ENCODE measurements around the gene PDE3B.

The PDE3B gene

DNA sequence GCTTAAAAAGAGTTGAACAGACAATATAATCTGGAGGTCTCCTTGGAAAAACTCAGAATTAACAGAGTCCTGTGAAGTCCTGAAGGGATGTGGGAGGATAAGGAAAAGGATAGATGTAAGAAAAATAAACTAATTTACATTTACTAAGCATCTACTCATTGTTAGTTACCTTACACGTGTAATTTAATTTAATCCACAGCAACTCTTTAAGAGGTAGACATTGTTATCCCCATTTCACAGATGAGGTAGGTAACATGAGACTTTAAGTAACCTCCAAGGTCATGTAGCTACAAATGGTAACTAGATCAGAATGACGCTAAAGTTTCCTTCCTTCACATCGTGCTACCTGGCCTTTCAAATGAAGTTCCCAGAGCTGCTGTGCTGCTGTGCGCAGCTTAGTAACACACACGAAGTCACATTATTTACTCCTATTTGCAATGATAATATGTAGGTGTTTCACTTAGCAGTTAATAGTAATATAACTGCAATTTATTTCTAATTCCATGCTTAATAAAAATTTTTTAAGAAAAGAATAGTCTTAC is 5.7 kb upstream of the PDE3B start:
- peaks cover 18 to 26% of the 10 kb centered on the region in 2 donors for H3K4me1 ChIP-seq (ENCODE audit: control insufficient read depth in 2 of 2, insufficient read depth in 2 of 2, low read length in 2 of 2)
- H3K27ac ChIP-seq (ENCODE audit: low read depth in 2 of 2, low read length in 2 of 2): no peak overlapping the region
- no peaks in the 10 kb centered on the region for H3K27me3 ChIP-seq (ENCODE audit: control insufficient read depth in 2 of 2, insufficient read depth in 2 of 2, low read length in 2 of 2)
- H3K36me3 ChIP-seq (ENCODE audit: control insufficient read depth in 2 of 2, insufficient read depth in 2 of 2, low read length in 2 of 2): no peaks in the 10 kb centered on the region
- H3K9ac ChIP-seq (ENCODE audit: low read depth in 1 of 2, low read length in 2 of 2): no peak overlapping the region
- no peaks in the 10 kb centered on the region for H3K9me3 ChIP-seq (ENCODE audit: control insufficient read depth in 2 of 2, low read length in 2 of 2)
- no peak overlapping the region for H3K4me3 ChIP-seq (ENCODE audit: low read length in 2 of 2)

GRCh38 chr11:14638561-14638960 is 5.0 kb upstream of the PDE3B start:
- H3K9me3 ChIP-seq (ENCODE audit: control insufficient read depth in 2 of 2, low read length in 2 of 2): no peaks in the 10 kb centered on the region
- no peak overlapping the region for H3K27ac ChIP-seq (ENCODE audit: low read depth in 2 of 2, low read length in 2 of 2)
- H3K27me3 ChIP-seq (ENCODE audit: control insufficient read depth in 2 of 2, insufficient read depth in 2 of 2, low read length in 2 of 2): no peaks in the 10 kb centered on the region
- no peaks in the 10 kb centered on the region for H3K36me3 ChIP-seq (ENCODE audit: control insufficient read depth in 2 of 2, insufficient read depth in 2 of 2, low read length in 2 of 2)
- peaks cover 18 to 26% of the 10 kb centered on the region in 2 donors for H3K4me1 ChIP-seq (ENCODE audit: control insufficient read depth in 2 of 2, insufficient read depth in 2 of 2, low read length in 2 of 2)
- no peak overlapping the region for H3K9ac ChIP-seq (ENCODE audit: low read depth in 1 of 2, low read length in 2 of 2)
- H3K4me3 ChIP-seq (ENCODE audit: low read length in 2 of 2): no peak overlapping the region

- Histone ChIP-seq H3K4me3 (ENCODE audit: low read length in 2 of 2) (peak overlapping the region in 1 of 2 donors; percentile 43), H3K4me1 (ENCODE audit: control insufficient read depth in 2 of 2, insufficient read depth in 2 of 2, low read length in 2 of 2) (peaks cover 6 to 17% of the 10 kb centered on the region in 2 donors), H3K27ac (ENCODE audit: low read depth in 2 of 2, low read length in 2 of 2) (no peak overlapping the region), H3K9ac (ENCODE audit: low read depth in 1 of 2, low read length in 2 of 2) (no peak overlapping the region), H3K9me3 (ENCODE audit: control insufficient read depth in 2 of 2, low read length in 2 of 2) (no peaks in the 10 kb centered on the region), H3K27me3 (ENCODE audit: control insufficient read depth in 2 of 2, insufficient read depth in 2 of 2, low read length in 2 of 2) (no peaks in the 10 kb centered on the region), H3K36me3 (ENCODE audit: control insufficient read depth in 2 of 2, insufficient read depth in 2 of 2, low read length in 2 of 2) (no peaks in the 10 kb centered on the region)
Observed at GRCh38 chr11:14641801-14642200, 1.8 kb upstream of the PDE3B start.

- H3K36me3 ChIP-seq (ENCODE audit: control insufficient read depth in 2 of 2, insufficient read depth in 2 of 2, low read length in 2 of 2): no peaks in the 10 kb centered on the region
- H3K9me3 ChIP-seq (ENCODE audit: control insufficient read depth in 2 of 2, low read length in 2 of 2): no peaks in the 10 kb centered on the region
- H3K27me3 ChIP-seq (ENCODE audit: control insufficient read depth in 2 of 2, insufficient read depth in 2 of 2, low read length in 2 of 2): no peaks in the 10 kb centered on the region
- H3K9ac ChIP-seq (ENCODE audit: low read depth in 1 of 2, low read length in 2 of 2): peak overlapping the region in 1 of 2 donors; percentile 10
- no peak overlapping the region for H3K27ac ChIP-seq (ENCODE audit: low read depth in 2 of 2, low read length in 2 of 2)
- H3K4me3 ChIP-seq (ENCODE audit: low read length in 2 of 2): peak overlapping the region; percentile 12 to 97
- H3K4me1 ChIP-seq (ENCODE audit: control insufficient read depth in 2 of 2, insufficient read depth in 2 of 2, low read length in 2 of 2): peaks cover 6 to 17% of the 10 kb centered on the region in 2 donors
Observed at GRCh38 chr11:14642453-14642852, 1.2 kb upstream of the PDE3B start.

- H3K27ac ChIP-seq (ENCODE audit: low read depth in 2 of 2, low read length in 2 of 2): peak overlapping the region; percentile 80 to 88
- H3K9ac ChIP-seq (ENCODE audit: low read depth in 1 of 2, low read length in 2 of 2): peak overlapping the region; percentile 71 to 95
- peak overlapping the region; percentile 78 to 97 for H3K4me3 ChIP-seq (ENCODE audit: low read length in 2 of 2)
- no peaks in the 10 kb centered on the region for H3K9me3 ChIP-seq (ENCODE audit: control insufficient read depth in 2 of 2, low read length in 2 of 2)
- peaks cover 6 to 17% of the 10 kb centered on the region in 2 donors for H3K4me1 ChIP-seq (ENCODE audit: control insufficient read depth in 2 of 2, insufficient read depth in 2 of 2, low read length in 2 of 2)
- H3K27me3 ChIP-seq (ENCODE audit: control insufficient read depth in 2 of 2, insufficient read depth in 2 of 2, low read length in 2 of 2): no peaks in the 10 kb centered on the region
- no peaks in the 10 kb centered on the region for H3K36me3 ChIP-seq (ENCODE audit: control insufficient read depth in 2 of 2, insufficient read depth in 2 of 2, low read length in 2 of 2)
Observed at GRCh38 chr11:14642873-14643696, 519 bp upstream of the PDE3B start.

DNA sequence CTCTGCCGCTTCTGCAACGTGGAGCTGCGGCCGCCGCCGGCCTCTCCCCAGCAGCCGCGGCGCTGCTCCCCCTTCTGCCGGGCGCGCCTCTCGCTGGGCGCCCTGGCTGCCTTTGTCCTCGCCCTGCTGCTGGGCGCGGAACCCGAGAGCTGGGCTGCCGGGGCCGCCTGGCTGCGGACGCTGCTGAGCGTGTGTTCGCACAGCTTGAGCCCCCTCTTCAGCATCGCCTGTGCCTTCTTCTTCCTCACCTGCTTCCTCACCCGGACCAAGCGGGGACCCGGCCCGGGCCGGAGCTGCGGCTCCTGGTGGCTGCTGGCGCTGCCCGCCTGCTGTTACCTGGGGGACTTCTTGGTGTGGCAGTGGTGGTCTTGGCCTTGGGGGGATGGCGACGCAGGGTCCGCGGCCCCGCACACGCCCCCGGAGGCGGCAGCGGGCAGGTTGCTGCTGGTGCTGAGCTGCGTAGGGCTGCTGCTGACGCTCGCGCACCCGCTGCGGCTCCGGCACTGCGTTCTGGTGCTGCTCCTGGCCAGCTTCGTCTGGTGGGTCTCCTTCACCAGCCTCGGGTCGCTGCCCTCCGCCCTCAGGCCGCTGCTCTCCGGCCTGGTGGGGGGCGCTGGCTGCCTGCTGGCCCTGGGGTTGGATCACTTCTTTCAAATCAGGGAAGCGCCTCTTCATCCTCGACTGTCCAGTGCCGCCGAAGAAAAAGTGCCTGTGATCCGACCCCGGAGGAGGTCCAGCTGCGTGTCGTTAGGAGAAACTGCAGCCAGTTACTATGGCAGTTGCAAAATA is 816 bp downstream of the PDE3B start:
- peaks cover 6 to 17% of the 10 kb centered on the region in 2 donors for H3K4me1 ChIP-seq (ENCODE audit: control insufficient read depth in 2 of 2, insufficient read depth in 2 of 2, low read length in 2 of 2)
- no peaks in the 10 kb centered on the region for H3K36me3 ChIP-seq (ENCODE audit: control insufficient read depth in 2 of 2, insufficient read depth in 2 of 2, low read length in 2 of 2)
- no peaks in the 10 kb centered on the region for H3K9me3 ChIP-seq (ENCODE audit: control insufficient read depth in 2 of 2, low read length in 2 of 2)
- peak overlapping the region; percentile 80 to 88 for H3K27ac ChIP-seq (ENCODE audit: low read depth in 2 of 2, low read length in 2 of 2)
- H3K9ac ChIP-seq (ENCODE audit: low read depth in 1 of 2, low read length in 2 of 2): peak overlapping the region; percentile 79 to 95
- peak overlapping the region; percentile 78 to 97 for H3K4me3 ChIP-seq (ENCODE audit: low read length in 2 of 2)
- no peaks in the 10 kb centered on the region for H3K27me3 ChIP-seq (ENCODE audit: control insufficient read depth in 2 of 2, insufficient read depth in 2 of 2, low read length in 2 of 2)

DNA sequence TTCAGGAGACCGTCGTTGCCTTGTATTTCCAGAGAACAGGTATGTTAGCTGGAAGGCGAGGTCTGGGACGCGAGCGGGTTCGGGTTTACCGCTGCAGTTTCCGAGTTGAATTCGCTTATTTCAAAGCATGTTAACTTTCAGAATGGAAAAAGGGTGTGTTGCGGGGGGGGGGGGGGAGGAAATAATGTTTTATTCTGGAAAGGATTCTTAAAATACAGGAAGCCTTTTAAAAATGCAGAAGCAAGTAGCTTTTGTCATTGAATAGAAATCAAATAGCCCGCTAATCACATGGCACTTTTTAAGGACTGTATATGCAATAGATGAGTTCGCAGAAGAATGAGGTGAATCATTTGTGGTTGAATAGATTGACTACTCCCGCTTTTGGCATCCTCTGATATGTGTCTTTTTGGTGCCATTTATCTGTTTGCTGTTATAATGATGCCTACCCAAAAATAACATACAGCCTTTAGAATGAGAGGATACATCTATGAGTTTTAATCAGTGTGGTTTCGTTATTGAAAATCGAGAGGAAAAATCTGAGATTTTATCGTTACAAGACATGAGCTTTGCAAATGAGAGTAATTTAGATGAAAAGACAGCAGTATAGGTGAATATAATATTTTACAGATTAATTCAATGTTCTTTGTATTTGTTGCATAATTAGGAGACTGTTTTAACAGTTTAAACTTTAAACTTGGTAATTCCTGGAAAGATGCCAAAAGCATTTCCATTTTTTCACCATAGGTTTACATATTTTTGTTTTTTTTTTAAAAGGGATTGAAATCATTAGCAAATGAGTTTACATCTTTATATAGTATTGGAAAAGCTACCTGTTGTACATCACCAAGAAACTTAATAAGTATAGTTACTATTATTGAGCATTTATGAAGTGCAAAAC is 1.7 kb downstream of the PDE3B start:
- Histone ChIP-seq H3K27ac (ENCODE audit: low read depth in 2 of 2, low read length in 2 of 2) (peak overlapping the region; percentile 80 to 88), H3K9ac (ENCODE audit: low read depth in 1 of 2, low read length in 2 of 2) (peak overlapping the region; percentile 79 to 95), H3K4me1 (ENCODE audit: control insufficient read depth in 2 of 2, insufficient read depth in 2 of 2, low read length in 2 of 2) (peaks cover 6 to 17% of the 10 kb centered on the region in 2 donors), H3K27me3 (ENCODE audit: control insufficient read depth in 2 of 2, insufficient read depth in 2 of 2, low read length in 2 of 2) (no peaks in the 10 kb centered on the region), H3K4me3 (ENCODE audit: low read length in 2 of 2) (peak overlapping the region; percentile 78 to 97), H3K9me3 (ENCODE audit: control insufficient read depth in 2 of 2, low read length in 2 of 2) (no peaks in the 10 kb centered on the region), H3K36me3 (ENCODE audit: control insufficient read depth in 2 of 2, insufficient read depth in 2 of 2, low read length in 2 of 2) (no peaks in the 10 kb centered on the region)

DNA sequence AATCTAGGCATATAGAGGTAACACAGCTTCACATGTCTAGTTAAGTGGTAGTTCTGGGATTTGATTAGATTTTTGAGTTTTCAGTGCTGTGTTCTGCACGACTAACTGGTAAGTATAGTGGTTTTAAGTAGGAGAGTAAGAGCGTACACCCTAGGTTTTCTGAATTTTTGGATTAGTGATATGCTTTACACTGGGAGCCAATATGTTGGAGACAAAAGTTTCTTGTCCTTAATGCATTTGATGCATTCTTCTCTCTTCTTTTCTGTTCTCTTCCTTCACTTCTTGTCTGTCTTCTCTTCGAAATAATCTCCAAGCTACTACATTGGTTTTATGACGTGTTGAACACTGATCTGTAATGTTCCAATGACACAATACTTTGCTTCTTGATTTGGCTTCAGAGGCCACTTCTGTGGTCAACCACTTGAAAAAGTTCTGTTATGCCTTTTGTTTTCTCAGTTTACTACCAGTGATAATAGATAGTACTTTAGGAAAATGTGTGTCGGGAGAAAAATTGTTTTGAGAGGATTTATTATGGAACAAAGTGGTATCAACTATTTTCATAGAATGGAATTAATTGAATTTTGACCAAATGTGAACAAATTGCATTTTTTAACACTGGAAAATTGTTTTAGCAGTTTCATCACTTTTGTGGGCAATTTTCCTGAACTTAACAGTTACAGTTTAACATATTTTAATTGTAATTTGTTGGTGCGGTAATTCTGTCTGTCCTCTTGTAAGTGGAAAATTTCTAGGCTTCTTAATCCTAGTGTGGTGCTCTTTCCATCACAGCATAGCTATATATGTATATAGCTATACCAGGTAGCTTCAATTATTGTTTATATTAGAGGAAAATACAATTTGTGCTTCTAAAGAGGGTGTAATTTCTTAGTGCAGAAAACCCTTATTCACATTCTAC is 2.6 kb downstream of the PDE3B start:
- Histone ChIP-seq H3K27ac (ENCODE audit: low read depth in 2 of 2, low read length in 2 of 2) (peak overlapping the region in 1 of 2 donors; percentile 6), H3K36me3 (ENCODE audit: control insufficient read depth in 2 of 2, insufficient read depth in 2 of 2, low read length in 2 of 2) (peaks cover 0 to 3% of the 10 kb centered on the region in 2 donors), H3K4me1 (ENCODE audit: control insufficient read depth in 2 of 2, insufficient read depth in 2 of 2, low read length in 2 of 2) (peaks cover 6 to 17% of the 10 kb centered on the region in 2 donors), H3K9ac (ENCODE audit: low read depth in 1 of 2, low read length in 2 of 2) (peak overlapping the region in 1 of 2 donors; percentile 95), H3K9me3 (ENCODE audit: control insufficient read depth in 2 of 2, low read length in 2 of 2) (no peaks in the 10 kb centered on the region), H3K27me3 (ENCODE audit: control insufficient read depth in 2 of 2, insufficient read depth in 2 of 2, low read length in 2 of 2) (no peaks in the 10 kb centered on the region), H3K4me3 (ENCODE audit: low read length in 2 of 2) (peak overlapping the region; percentile 78 to 97)

DNA sequence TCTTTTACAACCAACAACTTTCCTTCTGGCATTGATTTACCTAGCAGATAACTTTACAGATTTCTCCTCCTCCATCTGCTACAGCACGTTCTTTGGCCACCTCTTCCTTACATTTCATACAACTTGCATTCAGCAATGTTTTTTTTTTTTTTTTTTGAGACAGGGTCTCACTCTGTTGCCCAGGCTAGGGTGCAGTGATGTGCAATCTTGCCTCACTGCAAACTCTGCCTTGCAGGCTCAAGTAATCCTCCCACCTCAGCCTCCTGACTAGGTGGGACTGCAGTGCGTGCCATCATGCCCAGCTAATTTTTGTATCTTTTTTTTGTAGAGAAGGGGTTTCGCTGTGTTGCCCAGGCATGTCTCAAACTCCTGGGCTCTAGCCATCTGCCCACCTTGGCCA is 6.5 kb downstream of the PDE3B start:
- peaks cover 0 to 10% of the 10 kb centered on the region in 2 donors for H3K4me1 ChIP-seq (ENCODE audit: control insufficient read depth in 2 of 2, insufficient read depth in 2 of 2, low read length in 2 of 2)
- no peak overlapping the region for H3K27ac ChIP-seq (ENCODE audit: low read depth in 2 of 2, low read length in 2 of 2)
- H3K9me3 ChIP-seq (ENCODE audit: control insufficient read depth in 2 of 2, low read length in 2 of 2): no peaks in the 10 kb centered on the region
- H3K27me3 ChIP-seq (ENCODE audit: control insufficient read depth in 2 of 2, insufficient read depth in 2 of 2, low read length in 2 of 2): no peaks in the 10 kb centered on the region
- H3K9ac ChIP-seq (ENCODE audit: low read depth in 1 of 2, low read length in 2 of 2): no peak overlapping the region
- H3K36me3 ChIP-seq (ENCODE audit: control insufficient read depth in 2 of 2, insufficient read depth in 2 of 2, low read length in 2 of 2): peaks cover 0 to 3% of the 10 kb centered on the region in 2 donors
- no peak overlapping the region for H3K4me3 ChIP-seq (ENCODE audit: low read length in 2 of 2)
